ENCODE measurements around the gene CC2D1A. TPM values are rescaled to one million over a fixed set of nuclear protein-coding genes. Genes with fewer than 3 reads are reported as not detected.

Gene CC2D1A
- total RNA-seq, 1 donor from 2014 or later = 36.9 TPM

DNA sequence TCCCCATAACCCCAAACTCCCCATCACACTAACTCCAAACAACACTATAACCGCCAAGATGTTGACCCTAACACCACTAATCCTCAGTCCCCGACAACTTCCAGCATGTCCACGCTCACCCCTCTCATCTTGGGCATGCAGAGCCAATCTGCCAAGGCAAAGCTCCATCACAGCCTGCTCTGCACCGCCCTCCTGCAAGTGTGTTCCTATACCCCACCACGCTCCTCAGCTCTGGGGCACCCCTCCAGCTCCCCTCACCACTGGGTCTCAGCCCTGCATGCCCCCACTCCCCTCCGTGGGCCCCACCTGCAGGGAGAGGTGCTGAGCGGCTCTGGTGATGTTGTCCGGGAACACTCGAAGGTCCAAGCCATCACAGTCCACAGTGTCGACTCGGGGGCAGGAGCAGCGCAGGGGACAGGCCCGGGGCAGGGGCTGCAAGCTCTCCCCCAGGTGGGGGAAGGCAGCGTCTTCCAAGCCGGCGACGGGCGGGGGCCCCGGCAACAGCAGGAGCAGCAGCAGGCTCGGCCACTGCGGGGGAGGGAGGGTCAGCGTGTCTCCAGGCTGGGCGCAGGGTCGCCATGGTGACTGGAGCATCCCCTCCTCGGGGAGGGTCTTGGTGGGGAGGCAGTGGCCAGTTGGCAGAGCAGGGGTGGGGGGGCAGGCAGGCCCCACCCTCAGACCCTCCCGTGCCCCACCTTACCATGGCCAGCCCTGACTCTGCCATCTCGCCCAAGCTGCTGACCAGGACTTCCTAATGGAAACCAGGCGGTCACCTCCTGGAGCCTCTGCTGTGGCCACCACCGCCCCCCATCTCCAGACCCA is 31.7 kb downstream of the CC2D1A start:
- no peak overlapping the region for H3K4me3 Mint-ChIP-seq (ENCODE audit: low read depth)
- H3K36me3 Mint-ChIP-seq (ENCODE audit: low read depth) = no peaks in the 10 kb centered on the region
- H3K4me1 Mint-ChIP-seq (ENCODE audit: low read depth) = no peaks in the 10 kb centered on the region
- H3K27me3 Mint-ChIP-seq (ENCODE audit: low read depth) = peaks cover 2% of the 10 kb centered on the region
- no peak overlapping the region for H3K27ac Mint-ChIP-seq
- no peak for DNase-seq (ENCODE audit: low spot score)
- no peaks in the 10 kb centered on the region for H3K9me3 Mint-ChIP-seq
- intact Hi-C loops (cut with micrococcal nuclease) = no loop called here

GRCh38 chr19:13938301-13939064 is 32.5 kb downstream of the CC2D1A start, which contains the start of gene PODNL1:
Gene PODNL1, minus strand, starts transcription at chr19:13938417. Its CDS starts 236 bp downstream, at chr19:13938181.
- no peak within 1 kb of the TSS for H3K4me3 Mint-ChIP-seq (ENCODE audit: low read depth)
- no peaks in the 10 kb centered on the region for H3K9me3 Mint-ChIP-seq
- no peaks in the 10 kb centered on the region for H3K4me1 Mint-ChIP-seq (ENCODE audit: low read depth)
- intact Hi-C loops (cut with micrococcal nuclease) = no loop called here
- peaks cover 2% of the 10 kb centered on the region for H3K27me3 Mint-ChIP-seq (ENCODE audit: low read depth)
- H3K27ac Mint-ChIP-seq = no peak within 1 kb of the TSS
- no peaks in the 10 kb centered on the region for H3K36me3 Mint-ChIP-seq (ENCODE audit: low read depth)
- no peak for DNase-seq (ENCODE audit: low spot score)

- peaks cover 2% of the 10 kb centered on the region for H3K27me3 Mint-ChIP-seq (ENCODE audit: low read depth)
Measured at GRCh38 chr19:13942023-13942684, 36.2 kb downstream of the CC2D1A start.

DNA sequence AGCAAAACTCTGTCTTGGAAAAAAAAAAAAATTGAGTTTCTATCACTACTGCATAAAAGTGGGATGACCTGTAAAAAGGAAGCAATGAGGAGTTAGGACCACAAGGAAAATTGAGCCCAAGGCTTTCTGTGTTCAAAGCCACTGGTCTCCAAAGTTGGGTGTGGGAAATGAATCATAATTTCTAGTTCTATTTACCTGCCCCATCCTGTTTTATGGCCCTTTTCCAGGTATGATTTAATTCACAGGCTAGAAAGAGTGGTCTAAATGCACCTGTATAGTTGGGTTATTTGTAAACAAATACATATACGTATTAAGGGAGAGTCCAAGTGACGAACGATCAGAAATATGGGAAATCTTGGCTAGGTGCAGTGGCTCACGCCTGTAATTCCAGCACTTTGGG is 40.4 kb downstream of the CC2D1A start:
- intact Hi-C loops (cut with micrococcal nuclease) = no loop called here
- Mint-ChIP-seq H3K27me3 (ENCODE audit: low read depth) (peaks cover 2% of the 10 kb centered on the region), H3K36me3 (ENCODE audit: low read depth) (no peaks in the 10 kb centered on the region), H3K9me3 (no peaks in the 10 kb centered on the region), H3K27ac (no peak overlapping the region), H3K4me3 (ENCODE audit: low read depth) (no peak overlapping the region), H3K4me1 (ENCODE audit: low read depth) (no peaks in the 10 kb centered on the region)
- DNase-seq (ENCODE audit: low spot score) = no peak

More at GRCh38 chr19:13942023-13942684, 36.2 kb downstream of the CC2D1A start:
- H3K4me3 Mint-ChIP-seq (ENCODE audit: low read depth) = no peak overlapping the region
- H3K9me3 Mint-ChIP-seq = no peaks in the 10 kb centered on the region
- H3K4me1 Mint-ChIP-seq (ENCODE audit: low read depth) = no peaks in the 10 kb centered on the region
- H3K27ac Mint-ChIP-seq = no peak overlapping the region
- intact Hi-C loops (cut with micrococcal nuclease) = no loop called here
- H3K36me3 Mint-ChIP-seq (ENCODE audit: low read depth) = no peaks in the 10 kb centered on the region
- no peak for DNase-seq (ENCODE audit: low spot score)

DNA sequence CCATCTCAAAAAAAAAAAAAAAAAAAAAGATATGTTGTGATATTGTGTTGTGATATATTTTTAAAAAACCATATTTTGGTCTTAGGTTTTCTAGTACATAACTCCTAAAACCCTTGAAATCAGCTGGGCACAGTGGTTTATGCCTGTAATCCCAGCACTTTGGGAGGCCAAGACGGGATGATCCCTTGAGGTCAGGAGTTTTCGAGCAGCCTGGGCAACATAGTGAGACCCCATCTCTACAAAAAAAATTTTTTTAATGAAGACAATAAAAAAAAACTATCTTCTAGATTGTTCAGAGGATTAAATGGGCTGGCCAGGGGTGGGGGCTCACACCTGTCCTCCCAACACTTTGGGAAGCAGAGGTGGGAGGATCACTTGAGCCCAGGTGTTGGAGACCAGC is 45.0 kb downstream of the CC2D1A start:
- Mint-ChIP-seq H3K27me3 (ENCODE audit: low read depth) (peaks cover 2% of the 10 kb centered on the region), H3K36me3 (ENCODE audit: low read depth) (peaks cover 10% of the 10 kb centered on the region), H3K27ac (no peak overlapping the region), H3K9me3 (no peaks in the 10 kb centered on the region), H3K4me1 (ENCODE audit: low read depth) (peaks cover 15% of the 10 kb centered on the region), H3K4me3 (ENCODE audit: low read depth) (no peak overlapping the region)
- no peak for DNase-seq (ENCODE audit: low spot score)
- intact Hi-C loops (cut with micrococcal nuclease) = loop anchor here (2.0 to 5.0 kb wide), 2 partner anchors 81 to 220 kb away; partner anchors contain the start of gene IL27RA

- intact Hi-C loops (cut with micrococcal nuclease) = loop anchor here (1.0 to 5.0 kb wide), 4 partner anchors 54 to 221 kb away; partner anchors contain the start of gene IL27RA
- Mint-ChIP-seq H3K27ac (peak overlapping the region; percentile 93), H3K9me3 (no peaks in the 10 kb centered on the region), H3K27me3 (ENCODE audit: low read depth) (peaks cover 2% of the 10 kb centered on the region), H3K4me3 (ENCODE audit: low read depth) (peak overlapping the region; percentile 97), H3K4me1 (ENCODE audit: low read depth) (peaks cover 15% of the 10 kb centered on the region), H3K36me3 (ENCODE audit: low read depth) (peaks cover 15% of the 10 kb centered on the region)
- DNase-seq (ENCODE audit: low spot score) = no peak
Measured at GRCh38 chr19:13951799-13952153, 45.8 kb downstream of the CC2D1A start.

DNA sequence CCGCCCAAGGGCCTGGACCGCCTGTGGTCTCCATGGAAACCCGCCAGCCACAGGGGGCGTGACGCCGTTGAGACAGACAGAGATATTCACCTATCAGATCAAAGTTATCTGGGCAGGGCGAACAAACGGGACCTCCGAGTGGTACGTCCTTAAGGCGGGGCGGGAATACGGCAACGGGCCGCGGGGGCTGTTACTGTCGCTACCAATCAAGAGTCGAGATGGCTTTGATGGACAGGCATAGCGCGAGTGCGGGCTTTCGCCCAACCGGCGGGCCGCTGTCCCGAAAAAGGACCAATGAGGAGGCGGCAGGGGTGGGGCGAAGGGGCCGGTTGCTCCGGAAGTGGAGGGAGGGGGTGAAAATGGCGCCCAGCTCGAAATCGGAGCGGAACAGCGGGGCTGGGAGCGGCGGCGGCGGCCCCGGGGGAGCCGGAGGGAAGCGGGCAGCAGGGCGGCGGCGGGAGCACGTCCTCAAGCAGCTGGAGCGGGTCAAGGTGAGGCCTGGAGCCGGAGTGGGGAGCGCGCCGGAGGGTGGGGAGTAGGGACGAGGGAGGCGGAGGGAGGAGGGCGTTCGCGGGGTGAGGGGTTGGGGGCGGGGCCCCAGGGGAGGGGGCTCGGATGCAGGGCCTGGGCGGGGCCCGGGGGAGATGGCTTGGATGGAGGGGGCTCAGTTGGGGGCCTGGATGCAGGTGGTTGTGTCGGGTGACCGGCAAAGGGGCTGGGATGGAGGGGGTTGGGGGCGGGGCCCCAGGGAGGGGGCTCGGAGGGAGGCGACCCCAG is 46.3 kb downstream of the CC2D1A start, which contains the start of gene DCAF15:
TSS of gene DCAF15 (plus strand) at position 356 of the 777 bp plus-strand sequence. CDS start at position 360, 4 bp downstream.
- Mint-ChIP-seq H3K4me1 (ENCODE audit: low read depth) (peaks cover 15% of the 10 kb centered on the region), H3K27ac (peak within 1 kb of the TSS; percentile 93), H3K9me3 (no peaks in the 10 kb centered on the region), H3K36me3 (ENCODE audit: low read depth) (peaks cover 20% of the 10 kb centered on the region), H3K27me3 (ENCODE audit: low read depth) (peaks cover 2% of the 10 kb centered on the region), H3K4me3 (ENCODE audit: low read depth) (peak within 1 kb of the TSS; percentile 97)
- intact Hi-C loops (cut with micrococcal nuclease) = loop anchor here (1.0 to 5.0 kb wide), 3 partner anchors 53 to 80 kb away; partner anchors contain the start of gene IL27RA
- DNase-seq (ENCODE audit: low spot score) = peak; percentile 99

DNA sequence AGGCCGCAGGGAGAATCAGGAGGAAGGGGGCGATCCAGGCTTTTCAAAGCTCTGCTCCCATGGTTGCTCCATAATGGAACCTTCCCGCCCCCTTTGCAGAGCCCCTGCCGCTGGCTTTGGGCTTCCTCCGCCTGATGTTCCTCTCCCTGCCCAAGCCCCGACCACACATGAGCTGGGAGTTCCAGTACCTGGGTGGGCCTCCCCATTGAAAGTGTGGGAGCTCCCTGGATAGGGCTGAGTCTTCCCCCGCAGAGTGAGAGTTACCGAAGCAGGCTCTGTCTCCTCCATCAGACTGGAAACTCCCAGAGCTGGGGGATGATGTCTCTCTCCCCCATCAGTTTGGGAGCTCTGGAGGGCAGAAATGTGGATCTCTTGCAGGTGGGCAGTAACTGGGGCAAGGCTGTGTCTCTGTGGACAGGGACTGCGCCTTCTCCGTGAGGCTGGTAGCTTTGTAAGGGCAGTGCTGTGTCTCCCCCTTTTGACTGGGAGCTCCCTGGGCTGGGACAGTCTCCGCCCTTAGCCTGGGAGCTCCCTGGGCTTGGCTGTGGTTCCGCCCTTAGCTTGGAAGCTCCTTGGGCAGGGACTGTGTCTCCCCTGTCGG is 47.0 kb downstream of the CC2D1A start:
- Mint-ChIP-seq H3K27ac (peak overlapping the region; percentile 70), H3K9me3 (no peaks in the 10 kb centered on the region), H3K36me3 (ENCODE audit: low read depth) (peaks cover 23% of the 10 kb centered on the region), H3K4me1 (ENCODE audit: low read depth) (peaks cover 15% of the 10 kb centered on the region), H3K27me3 (ENCODE audit: low read depth) (peaks cover 2% of the 10 kb centered on the region), H3K4me3 (ENCODE audit: low read depth) (peak overlapping the region; percentile 97)
- intact Hi-C loops (cut with micrococcal nuclease) = loop anchor here (1.0 to 5.0 kb wide), 3 partner anchors 52 to 79 kb away; partner anchors contain the start of gene IL27RA
- DNase-seq (ENCODE audit: low spot score) = no peak

DNA sequence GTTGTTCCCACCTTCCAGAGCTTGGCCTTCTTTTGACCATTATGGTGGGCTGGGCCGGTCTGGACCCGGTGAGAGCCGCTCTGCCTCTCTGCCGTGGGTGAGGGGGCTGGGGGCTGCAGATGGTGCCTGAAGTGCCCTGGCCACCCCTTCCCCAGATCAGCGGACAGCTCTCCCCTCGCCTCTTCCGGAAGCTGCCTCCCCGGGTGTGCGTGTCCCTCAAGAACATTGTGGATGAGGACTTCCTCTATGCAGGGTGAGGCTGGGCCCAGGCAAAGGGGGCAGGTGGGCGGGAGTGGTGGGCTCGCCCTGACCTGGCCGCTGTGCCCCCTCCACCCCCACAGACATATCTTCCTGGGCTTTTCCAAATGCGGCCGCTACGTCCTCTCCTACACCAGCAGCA is 48.2 kb downstream of the CC2D1A start:
- H3K4me3 Mint-ChIP-seq (ENCODE audit: low read depth) = peak overlapping the region; percentile 97
- H3K9me3 Mint-ChIP-seq = no peaks in the 10 kb centered on the region
- peaks cover 2% of the 10 kb centered on the region for H3K27me3 Mint-ChIP-seq (ENCODE audit: low read depth)
- intact Hi-C loops (cut with micrococcal nuclease) = loop anchor here (5.0 kb wide), 1 partner anchor 78 kb away; the partner anchor contains the start of gene IL27RA
- DNase-seq (ENCODE audit: low spot score) = no peak
- peaks cover 28% of the 10 kb centered on the region for H3K36me3 Mint-ChIP-seq (ENCODE audit: low read depth)
- peak overlapping the region; percentile 49 for H3K27ac Mint-ChIP-seq
- H3K4me1 Mint-ChIP-seq (ENCODE audit: low read depth) = peaks cover 15% of the 10 kb centered on the region

DNA sequence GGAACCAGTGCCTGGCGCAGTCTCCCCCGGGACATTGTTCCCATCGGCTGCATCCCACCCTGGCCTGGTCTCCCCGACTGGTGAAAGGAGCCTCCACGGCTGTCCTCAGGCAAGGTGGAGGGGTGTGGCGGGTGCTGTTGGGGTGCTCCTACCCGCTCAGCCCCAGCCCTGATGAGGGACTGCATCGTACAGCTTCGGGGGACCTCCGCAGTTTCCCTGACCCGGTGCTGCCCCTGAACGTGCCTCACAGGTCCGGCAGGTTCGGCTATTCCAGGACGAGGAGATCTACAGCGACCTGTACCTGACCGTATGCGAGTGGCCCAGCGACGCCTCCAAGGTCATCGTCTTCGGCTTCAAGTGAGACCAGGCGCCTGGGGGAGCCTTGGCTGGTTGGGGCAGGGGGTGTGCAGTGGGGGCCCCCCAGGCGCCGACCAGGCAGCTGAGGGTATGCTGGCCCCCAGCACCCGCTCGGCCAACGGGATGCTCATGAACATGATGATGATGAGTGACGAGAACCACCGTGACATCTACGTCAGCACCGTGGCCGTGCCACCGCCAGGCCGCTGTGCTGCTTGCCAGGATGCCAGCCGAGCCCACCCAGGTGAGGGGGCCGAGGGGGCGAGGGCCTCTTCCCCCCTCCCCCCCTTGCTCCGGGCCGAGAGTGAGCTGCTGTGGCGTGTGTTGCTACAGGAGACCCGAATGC is 49.8 kb downstream of the CC2D1A start:
- H3K36me3 Mint-ChIP-seq (ENCODE audit: low read depth) = peaks cover 39% of the 10 kb centered on the region
- DNase-seq (ENCODE audit: low spot score) = no peak
- H3K27ac Mint-ChIP-seq = no peak overlapping the region
- no peaks in the 10 kb centered on the region for H3K27me3 Mint-ChIP-seq (ENCODE audit: low read depth)
- peaks cover 15% of the 10 kb centered on the region for H3K4me1 Mint-ChIP-seq (ENCODE audit: low read depth)
- intact Hi-C loops (cut with micrococcal nuclease) = no loop called here
- no peaks in the 10 kb centered on the region for H3K9me3 Mint-ChIP-seq
- H3K4me3 Mint-ChIP-seq (ENCODE audit: low read depth) = no peak overlapping the region

DNA sequence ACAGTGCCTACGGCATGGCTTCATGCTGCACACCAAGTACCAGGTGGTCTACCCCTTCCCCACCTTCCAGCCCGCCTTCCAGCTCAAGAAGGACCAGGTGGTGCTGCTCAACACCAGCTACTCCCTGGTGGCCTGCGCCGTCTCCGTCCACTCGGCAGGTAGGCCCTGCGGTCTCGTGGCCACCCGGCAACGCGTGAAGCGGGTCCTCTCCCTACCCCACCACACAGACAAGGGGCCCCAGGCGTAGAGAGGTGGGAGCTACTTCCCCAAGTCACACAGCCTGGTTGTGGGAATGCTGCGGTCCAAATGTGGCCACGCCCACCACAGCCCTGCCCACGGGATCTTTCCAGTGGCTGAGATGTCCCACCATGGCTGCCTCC is 50.4 kb downstream of the CC2D1A start:
- intact Hi-C loops (cut with micrococcal nuclease) = no loop called here

More for the DNA sequence above, 50.4 kb downstream of the CC2D1A start:
- DNase-seq (ENCODE audit: low spot score) = no peak
- no peaks in the 10 kb centered on the region for H3K27me3 Mint-ChIP-seq (ENCODE audit: low read depth)
- H3K27ac Mint-ChIP-seq = no peak overlapping the region
- H3K36me3 Mint-ChIP-seq (ENCODE audit: low read depth) = peaks cover 41% of the 10 kb centered on the region
- peaks cover 15% of the 10 kb centered on the region for H3K4me1 Mint-ChIP-seq (ENCODE audit: low read depth)
- H3K4me3 Mint-ChIP-seq (ENCODE audit: low read depth) = no peak overlapping the region
- no peaks in the 10 kb centered on the region for H3K9me3 Mint-ChIP-seq

Data from activated T-helper 2 cell treated with anti-CD3 and anti-CD28 coated beads, Interferon-gamma antibody, Interleukin-2, Interleukin-4, amounts not matched to agents 10 μg/mL and 5 μg/mL and 100 μg/mL, durations not matched to agents 14 hours and 24 hours and 36 hours (primary cell).